HG03196 (cell line): Measurements from ENCODE around the gene ISCA2.

Source experiments
- ATAC-seq: cut with Tn5 transposase; IDR thresholded peaks from one replicate; pipeline ENCODE4 v1.9.1; 2021; ENCODE audit not compliant: unreplicated experiment

ISCA2 gene

DNA sequence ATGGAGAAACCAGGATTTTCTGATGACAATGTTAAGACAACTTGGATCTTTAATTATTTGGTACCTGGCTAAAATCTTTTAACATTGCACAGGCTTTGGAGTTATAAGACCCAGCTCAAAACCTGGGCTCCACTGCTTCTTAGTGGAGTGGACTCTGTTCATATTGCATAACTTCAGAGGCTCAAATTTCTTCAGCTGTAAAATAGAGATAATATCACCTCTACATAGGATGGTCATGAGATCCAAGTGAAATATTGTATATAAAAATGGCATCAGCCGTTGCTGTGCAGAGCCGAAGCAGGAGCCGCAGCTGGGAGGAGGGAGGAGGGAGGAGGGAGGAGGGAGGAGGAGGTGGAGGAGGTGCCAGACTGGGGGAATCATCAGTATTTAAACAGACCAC is 11.0 kb upstream of the ISCA2 start:
- ATAC-seq, result no peak

GRCh38 chr14:74483321-74483720 is 10.2 kb upstream of the ISCA2 start:
- no peak for ATAC-seq

DNA sequence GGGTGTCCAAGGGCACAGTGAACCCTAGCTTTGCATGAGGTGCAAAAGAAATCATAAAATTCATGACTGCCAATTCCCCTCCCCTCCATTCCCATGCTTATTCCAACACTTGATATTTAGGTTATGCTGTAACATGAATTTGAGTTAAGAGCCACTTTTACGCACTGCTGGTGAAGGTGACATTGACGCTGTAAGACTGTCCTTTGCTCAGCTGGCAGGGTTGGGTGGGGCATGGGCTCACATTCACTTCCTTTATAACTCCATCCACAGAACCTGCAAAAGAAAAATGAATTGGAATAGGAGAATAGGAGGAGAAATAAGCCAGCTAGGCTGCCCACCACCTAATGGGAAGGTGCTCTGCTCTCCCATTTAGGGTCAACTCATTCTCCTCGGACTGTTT is 7.4 kb upstream of the ISCA2 start:
- no peak for ATAC-seq

DNA sequence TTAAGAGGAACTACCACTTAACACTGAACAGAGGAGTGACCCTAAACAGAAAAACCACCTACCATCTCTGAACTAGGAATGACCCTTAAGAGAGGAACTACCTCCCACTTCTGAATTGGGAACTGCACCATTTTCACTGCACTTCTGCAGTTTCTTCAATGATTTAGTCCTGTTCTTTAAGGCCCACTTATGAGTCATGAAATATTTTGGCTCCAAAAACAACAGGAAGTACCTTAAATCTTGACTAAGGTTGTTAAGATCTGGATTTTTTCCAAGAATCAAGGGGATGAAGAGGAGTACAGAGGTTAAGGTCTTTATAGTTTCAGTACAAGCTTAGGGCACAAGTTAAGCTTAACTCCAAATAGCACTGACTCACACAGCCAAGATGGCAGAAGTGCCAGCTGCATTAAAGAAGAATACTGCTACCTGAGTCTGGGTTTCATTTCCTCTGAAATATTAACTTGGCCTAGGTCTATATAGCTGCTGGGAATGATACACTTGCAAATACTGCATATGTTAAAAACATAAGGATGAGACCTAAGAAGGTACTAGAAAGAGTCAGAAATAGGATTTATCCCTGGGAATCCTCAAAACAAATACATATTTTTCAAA is 4.7 kb upstream of the ISCA2 start:
- ATAC-seq, result no peak

DNA sequence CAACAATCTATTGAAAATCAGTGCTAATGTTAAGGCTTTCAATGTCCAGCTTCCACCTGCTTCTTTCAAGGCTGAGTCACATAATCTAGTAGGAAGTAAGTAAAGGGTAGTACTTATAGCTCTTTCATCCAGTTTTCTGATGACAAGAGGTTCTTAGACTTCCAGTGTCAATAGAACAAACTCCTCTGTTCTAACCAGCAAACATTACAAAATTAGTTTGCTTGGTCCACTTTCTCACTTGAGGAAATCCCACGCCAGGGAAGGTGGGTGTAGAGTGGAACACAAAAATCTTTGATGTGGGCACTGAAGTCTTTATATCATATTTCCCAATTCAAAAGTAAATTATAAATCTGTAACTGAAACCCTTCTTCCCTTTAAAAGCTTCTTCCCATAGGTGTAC is 3.1 kb upstream of the ISCA2 start:
- ATAC-seq, result no peak

GRCh38 chr14:74491956-74492775 is 1.4 kb upstream of the ISCA2 start:
- ATAC-seq, result no peak

DNA sequence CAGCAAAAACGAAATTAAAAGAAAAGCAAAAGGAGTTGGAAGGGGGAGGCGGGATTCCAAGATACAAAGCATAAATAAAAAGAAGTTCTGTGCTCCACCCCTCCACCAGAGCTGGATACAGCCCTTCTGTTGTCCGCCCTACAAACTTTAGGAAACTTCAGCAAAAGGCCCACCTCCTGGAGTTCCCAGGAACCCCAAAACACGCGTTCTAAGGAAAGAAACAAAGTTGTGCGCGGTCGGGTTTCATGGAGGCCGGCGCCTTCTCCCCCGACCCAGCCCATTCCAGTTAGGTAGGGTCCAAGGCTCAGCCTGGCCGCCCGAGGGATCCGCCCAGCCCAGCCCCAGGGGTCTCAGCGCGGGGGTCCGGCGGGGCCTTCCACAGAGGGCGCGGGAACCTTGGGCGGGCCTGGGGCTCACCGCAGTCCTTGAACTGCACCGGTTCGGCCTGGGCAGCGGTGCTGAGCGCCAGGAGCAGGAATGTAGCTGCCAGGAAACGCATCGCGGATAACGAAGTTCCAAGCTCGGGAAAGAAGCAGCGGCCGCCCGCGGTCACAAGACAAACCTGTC is 706 bp upstream of the ISCA2 start, which contains the start of gene NPC2:
Gene NPC2 (minus strand): TSS at position 530 of the 567 bp plus-strand sequence. CDS start 31 bp downstream, at position 499.
- ATAC-seq, result peak; percentile 16

DNA sequence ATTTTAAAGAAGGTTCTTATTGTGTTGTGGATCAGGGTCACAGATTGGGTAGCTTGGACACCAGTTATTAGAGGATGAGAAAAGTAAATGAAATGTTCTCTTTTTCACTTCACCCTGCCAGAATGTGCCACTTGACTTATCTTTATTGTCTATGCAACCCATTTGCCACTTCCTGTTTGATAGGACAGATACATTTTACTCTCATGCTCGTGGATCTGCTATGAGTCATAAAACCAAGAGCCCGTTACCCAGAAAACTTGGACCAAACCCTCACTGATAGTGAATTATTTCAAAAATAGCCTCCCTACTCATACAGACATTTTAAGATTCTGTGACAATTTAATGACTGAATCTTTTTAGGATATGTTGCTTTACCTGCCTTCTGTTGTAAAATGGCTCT is 1.8 kb downstream of the ISCA2 start:
- no peak for ATAC-seq

- ATAC-seq, result no peak
Measured at GRCh38 chr14:74500417-74501134, 7.0 kb downstream of the ISCA2 start.

- no peak for ATAC-seq
Measured at GRCh38 chr14:74501135-74501614, 7.6 kb downstream of the ISCA2 start.

DNA sequence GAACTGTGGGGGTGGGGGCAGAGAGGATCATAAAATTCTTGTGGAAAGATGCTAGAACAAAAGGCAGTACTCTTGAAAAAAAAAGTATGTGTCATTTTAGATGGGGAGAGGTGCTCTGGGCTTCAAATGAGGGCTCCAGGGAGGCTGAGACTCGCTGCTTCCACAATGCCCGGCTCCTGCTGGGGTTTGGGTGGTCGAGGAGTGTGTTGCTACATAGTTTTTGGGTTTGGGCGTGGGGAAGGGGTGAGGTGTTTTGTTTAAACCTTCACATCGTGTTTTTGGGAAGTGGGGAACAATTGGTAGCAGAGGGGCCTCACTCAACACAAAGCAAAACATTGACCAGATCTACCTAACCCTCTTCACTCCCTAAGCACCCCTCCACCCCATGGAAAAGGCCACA is 8.1 kb downstream of the ISCA2 start:
- no peak for ATAC-seq

DNA sequence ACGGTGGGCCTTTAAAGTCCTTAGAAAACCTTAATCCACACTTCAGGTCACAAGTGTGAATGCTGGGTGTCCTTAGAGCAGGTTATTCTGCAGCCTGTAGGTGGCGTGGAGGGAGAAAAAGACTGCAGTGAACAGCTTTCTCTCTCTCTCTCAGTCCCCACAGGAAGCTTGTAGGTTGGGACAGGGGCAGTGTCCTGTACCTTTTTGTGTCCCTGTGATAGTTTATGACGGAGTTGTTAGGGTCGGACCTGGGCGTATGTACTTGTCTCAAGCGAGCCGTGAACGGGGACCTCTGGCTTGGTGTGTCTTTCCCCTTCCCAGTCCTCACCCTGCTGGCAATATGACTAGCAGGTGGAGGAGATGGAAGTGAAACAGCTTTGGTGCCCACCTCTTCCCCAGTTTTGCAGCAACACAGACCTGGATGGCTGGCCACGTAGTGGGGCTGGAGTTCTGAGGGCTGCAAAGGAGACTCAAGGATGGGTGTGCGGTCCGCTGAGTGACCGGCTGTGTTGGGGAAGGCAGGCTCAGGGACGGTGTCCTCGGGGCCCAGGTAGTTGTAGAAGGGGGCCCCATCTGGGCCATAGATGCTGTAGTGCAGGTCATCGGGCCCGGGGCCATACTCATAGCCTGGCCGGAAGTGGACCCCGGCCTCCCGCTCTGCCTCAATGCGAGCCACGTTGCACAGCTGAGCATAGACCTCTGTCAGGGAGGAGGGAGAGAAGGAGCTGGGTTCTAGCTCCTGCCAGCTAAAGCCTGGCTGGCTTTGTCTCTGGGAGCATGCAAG is 8.9 kb downstream of the ISCA2 start:
- no peak for ATAC-seq

GRCh38 chr14:74503291-74503937 is 9.8 kb downstream of the ISCA2 start:
- ATAC-seq, result no peak

- ATAC-seq, result no peak
Measured at GRCh38 chr14:74503938-74504335, 10.4 kb downstream of the ISCA2 start.

- no peak for ATAC-seq
Measured at GRCh38 chr14:74504412-74504811, 10.8 kb downstream of the ISCA2 start.

DNA sequence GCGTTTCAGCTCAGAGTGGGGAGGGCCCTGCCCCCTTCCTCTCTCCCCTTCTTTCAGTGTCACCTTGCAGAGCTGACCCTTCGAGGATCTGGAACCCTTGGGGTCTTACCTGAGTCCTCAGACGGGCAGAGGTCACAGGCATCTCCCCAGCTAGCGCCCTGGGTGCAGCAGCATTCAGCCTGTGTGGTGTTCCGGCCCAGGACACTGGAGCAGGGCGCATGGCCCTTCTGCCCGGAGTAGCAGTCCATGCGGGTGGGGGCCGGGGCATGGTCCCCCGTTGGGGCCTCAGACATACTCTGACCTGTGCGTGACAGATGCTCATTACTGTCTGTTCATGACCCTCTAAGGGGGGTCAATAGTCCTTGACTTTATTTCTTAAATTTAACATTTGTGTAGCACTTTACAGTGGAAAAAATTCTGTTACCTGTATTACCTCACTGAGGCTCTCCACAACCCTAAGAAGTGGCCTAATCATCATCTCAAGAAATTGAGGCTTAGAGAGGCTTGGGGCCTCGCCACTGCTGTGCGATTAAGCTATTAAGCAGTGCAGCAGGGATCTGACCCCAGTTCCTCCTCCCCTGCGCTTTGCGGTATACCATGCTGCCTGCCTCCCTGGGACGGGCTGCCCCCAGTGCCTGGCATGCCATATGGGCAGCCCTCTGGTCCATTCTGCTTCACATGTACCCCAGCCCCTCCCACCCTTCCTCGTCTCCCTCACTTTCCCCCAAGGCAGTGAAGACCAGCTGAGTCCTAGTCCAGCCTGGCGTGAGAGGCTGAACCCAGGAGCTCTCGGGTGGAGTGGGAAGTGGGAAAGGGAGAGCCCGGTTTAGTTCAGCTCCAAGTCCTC is 11.5 kb downstream of the ISCA2 start:
- ATAC-seq, result no peak

DNA sequence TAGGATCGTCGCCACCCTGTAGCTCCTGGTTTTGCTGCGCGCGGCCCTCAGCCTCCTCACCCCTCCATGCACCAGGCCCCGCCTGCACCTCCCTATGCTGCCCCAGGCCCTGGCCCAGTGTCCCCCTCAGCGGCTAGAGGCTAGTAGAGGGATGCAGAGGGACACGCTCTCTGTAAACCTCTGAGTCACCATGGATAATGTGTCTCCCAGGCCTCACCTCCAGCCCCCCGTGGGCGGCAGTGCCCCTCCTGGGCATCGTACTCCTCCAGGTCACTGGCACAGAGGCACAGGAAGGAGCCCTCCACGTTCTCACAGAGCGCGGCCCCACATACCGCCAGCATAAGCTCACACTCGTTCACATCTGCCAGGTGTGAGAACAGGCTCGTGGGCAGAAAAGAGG is 12.3 kb downstream of the ISCA2 start:
- ATAC-seq, result no peak

DNA sequence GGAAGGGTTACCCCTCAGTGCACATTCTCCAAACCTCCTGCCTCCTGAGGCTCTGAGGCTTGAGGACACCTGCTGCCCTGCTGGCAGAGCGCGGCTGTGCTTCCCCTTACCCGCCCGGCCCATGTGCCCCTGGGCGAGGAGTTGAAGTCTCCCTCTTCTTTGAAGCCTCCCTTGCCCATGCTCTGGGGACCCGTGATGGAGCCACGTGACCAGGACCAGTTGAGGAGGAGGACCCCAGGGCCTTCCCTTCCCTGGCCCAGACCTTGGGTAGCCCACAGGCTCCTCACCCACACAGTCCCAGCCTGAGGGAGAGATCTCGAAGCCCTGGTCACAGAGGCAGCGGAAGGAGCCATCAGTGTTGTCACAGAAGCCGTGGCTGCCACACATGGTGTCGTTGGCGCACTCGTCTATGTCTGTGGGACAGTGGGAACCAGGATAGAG is 12.9 kb downstream of the ISCA2 start:
- no peak for ATAC-seq

DNA sequence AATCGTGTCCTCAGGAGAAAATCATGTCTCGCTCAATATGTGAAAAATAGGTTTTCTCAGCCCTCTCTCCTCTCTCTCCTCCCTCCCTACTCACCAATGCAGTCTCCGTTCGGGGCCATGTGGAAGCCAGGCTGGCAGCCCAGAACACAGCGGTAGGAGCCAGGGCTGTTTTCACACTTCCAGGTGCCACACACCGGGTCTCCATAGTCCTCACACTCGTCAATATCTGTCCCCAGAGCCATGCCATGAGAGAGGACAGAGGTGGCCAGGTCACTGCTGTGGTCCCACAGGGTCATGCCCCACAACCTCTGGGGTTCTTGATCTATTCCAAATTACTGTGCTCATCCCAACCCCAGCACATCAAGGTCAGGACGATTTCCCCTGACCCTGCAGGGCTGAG is 13.5 kb downstream of the ISCA2 start:
- no peak for ATAC-seq
